H1 (cell line): Measurements from ENCODE around the gene NFIX. TPM values are rescaled to one million over a fixed set of nuclear protein-coding genes. Genes with fewer than 3 reads are reported as not detected.

ENCODE experiments used
- EP300 ChIP-seq, 2 experiments: IDR thresholded peaks; 1 replicate in 1 of 2; 2 replicates in 1 of 2; pipeline ENCODE4 v1.6.1; 2011 to 2012; ENCODE audit warnings: low read depth in 2 of 2, low read length in 2 of 2, mild to moderate bottlenecking in 2 of 2, borderline replicate concordance in 1 of 2, inconsistent platforms in 1 of 2, moderate library complexity in 1 of 2
- GABPA ChIP-seq: IDR thresholded peaks from 2 replicates; pipeline ENCODE4 v1.6.1; 2011; ENCODE audit warnings: mild to moderate bottlenecking, low read length, moderate library complexity, borderline replicate concordance; ENCODE audit not compliant: insufficient read depth
- GTF2F1 ChIP-seq: IDR thresholded peaks from 2 replicates; pipeline ENCODE4 v1.6.1; 2012; ENCODE audit warnings: low read depth, low read length, improper control_type of control experiment, borderline replicate concordance
- MAFK ChIP-seq: IDR thresholded peaks from 2 replicates; pipeline ENCODE4 v1.6.1; 2012; ENCODE audit warnings: low read depth, mild to moderate bottlenecking, improper control_type of control experiment, low read length
- RBBP5 ChIP-seq: IDR thresholded peaks from 2 replicates; pipeline ENCODE4 v1.7.1; 2012; ENCODE audit warnings: low read depth, mild to moderate bottlenecking, inconsistent platforms, low read length, moderate library complexity, borderline replicate concordance
- SIN3A ChIP-seq, 2 experiments: IDR thresholded peaks in 1 of 2; conservative IDR thresholded peaks in 1 of 2; 2 replicates each; pipeline ENCODE4 v1.6.1; 2011 to 2012; ENCODE audit warnings: low read length in 2 of 2, improper control_type of control experiment in 1 of 2, low read depth in 1 of 2, mild to moderate bottlenecking in 1 of 2
- TBP ChIP-seq: IDR thresholded peaks from 2 replicates; pipeline ENCODE4 v1.6.1; 2011; ENCODE audit warnings: low read depth, low read length, improper control_type of control experiment
- USF2 ChIP-seq: IDR thresholded peaks from 2 replicates; pipeline ENCODE4 v1.6.1; 2011; ENCODE audit warnings: low read length, improper control_type of control experiment
- polyA plus RNA-seq, 7 experiments: library from polyadenylated mRNA; depleted of rRNA in 3 of 7; stranded (reverse) in 5 of 7; unstranded in 2 of 7; fragments of >200 nt in 5 of 7; fragments of 200-250 nt in 2 of 7; gene quantifications; 1 replicate in 5 of 7; 2 replicates in 1 of 7; 4 replicates in 1 of 7; pipeline versions ENCODE4 v1.2.1 to v1.2.3, GENCODE V29; 2011 to 2013; ENCODE audit warnings: missing spikeins in 2 of 7, mixed read lengths in 2 of 7
- total RNA-seq: library from RNA; stranded (reverse); fragmentation: NEBNext Ultra II Directional; extraction: Animal tissue kit (Norgen Biotek cat#: 25700); gene quantifications from 2 replicates; pipeline ENCODE4 v1.2.1, GENCODE V29; 2021

NFIX gene
- total and polyA plus RNA-seq, 2 of the 8 experiments (the other 6 are each of a cell fraction or from before 2014, with no cell fraction given): 0.03 to 0.20 TPM

DNA sequence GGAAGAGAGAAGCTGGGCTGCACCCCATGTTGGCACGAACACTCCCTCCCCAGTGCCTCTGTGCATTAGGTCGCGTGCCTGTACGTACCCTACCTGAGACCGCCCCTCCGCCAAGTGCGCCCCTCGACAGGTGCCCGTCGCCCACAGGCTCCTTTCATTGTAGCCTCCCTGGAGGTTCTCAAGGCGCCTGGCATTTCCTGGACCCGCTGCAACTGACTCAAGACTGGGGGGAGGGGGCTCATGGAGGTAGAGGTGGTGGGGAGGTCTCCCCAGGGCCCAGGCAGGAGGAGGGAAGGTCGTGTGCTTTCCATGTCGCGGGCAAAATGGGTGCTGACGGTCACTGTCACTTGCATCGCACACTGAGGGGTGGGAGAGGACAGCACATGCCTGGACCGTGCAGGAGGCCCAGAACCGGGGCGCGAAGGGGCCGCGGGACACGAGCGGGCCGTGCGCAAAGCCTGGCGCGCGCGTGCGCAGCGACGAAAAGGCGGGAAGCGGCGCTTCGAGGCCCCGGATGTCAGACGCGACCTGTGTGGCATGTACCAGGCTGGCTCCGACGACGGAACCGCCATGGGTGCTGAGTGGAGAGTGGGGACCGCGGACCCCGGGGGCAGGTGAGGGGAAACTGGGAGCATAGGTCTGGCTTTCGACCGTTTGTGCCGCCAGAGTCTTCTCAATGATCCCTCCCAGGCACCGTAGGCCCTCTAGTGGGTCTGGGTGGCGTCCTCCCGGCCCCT lies 16.5 kb downstream of the NFIX start (continued):
- TF ChIP-seq USF2 (no peak), RBBP5 (no peak), GTF2F1 (no peak), GABPA (no peak), MAFK (no peak), TBP (no peak), SIN3A (conservative IDR thresholded peaks at IDR 0.05 in 1 of 2, IDR thresholded peaks at IDR 0.05 in 1 of 2; ENCODE audit: low read depth in 1 of 2, low read length in 2 of 2) (no peak), EP300 (IDR thresholded peaks at IDR 0.05; ENCODE audit: borderline replicate concordance in 1 of 2, low read depth in 2 of 2, low read length in 2 of 2) (no peak)
